Natural killer cell (primary cell): ENCODE data around the gene TMEM132D. TPM values are rescaled to one million over a fixed set of nuclear protein-coding genes. Genes with fewer than 3 reads are reported as not detected.

Experiments used
- ATAC-seq, 3 donors: fragments of 150-1000 bp in 2 of 3; fragments of 200-7000 bp in 1 of 3; cut with Tn5 transposase; 1 replicate in 1 of 3; 2 replicates in 2 of 3; pipeline ENCODE4 v1.10.0; 2021; ENCODE audit warnings: mild to moderate bottlenecking in 2 of 3, moderate library complexity in 2 of 3
- DNase-seq, 2 donors: peaks; one replicate each; pipeline versions ENCODE4 v3.0.0 to v3.0.0-alpha.2; 2013 to 2021; ENCODE audit warnings: mixed read lengths in 1 of 2
- H3K27ac ChIP-seq: one replicate; pipeline ENCODE4 v1.5.1; 2013; ENCODE audit warnings: mild to moderate bottlenecking, low read length
- H3K27me3 ChIP-seq: one replicate; pipeline ENCODE4 v1.6.1; 2013; ENCODE audit warnings: low read length; ENCODE audit not compliant: control insufficient read depth, insufficient read depth
- H3K36me3 ChIP-seq: one replicate; pipeline ENCODE4 v1.6.1; 2013; ENCODE audit warnings: low read length; ENCODE audit not compliant: control insufficient read depth, insufficient read depth
- H3K4me1 ChIP-seq: one replicate; pipeline ENCODE4 v1.6.1; 2013; ENCODE audit warnings: low read length; ENCODE audit not compliant: control insufficient read depth, insufficient read depth
- H3K4me3 ChIP-seq: one replicate; pipeline ENCODE4 v1.5.1; 2013; ENCODE audit warnings: low read length
- H3K9me3 ChIP-seq: one replicate; pipeline ENCODE4 v1.6.1; 2013; ENCODE audit warnings: low read length; ENCODE audit not compliant: control insufficient read depth, insufficient read depth
- H3K27ac Mint-ChIP-seq, 2 donors: one replicate each; pipeline ENCODE4 v1.8.0; 2022; ENCODE audit warnings: mild to moderate bottlenecking in 2 of 2, mixed read lengths in 2 of 2, moderate library complexity in 1 of 2
- H3K27me3 Mint-ChIP-seq, 2 donors: one replicate each; pipeline ENCODE4 v1.8.0; 2022; ENCODE audit warnings: low read depth in 2 of 2, mixed read lengths in 2 of 2
- H3K36me3 Mint-ChIP-seq: one replicate; pipeline ENCODE4 v1.8.0; 2022; ENCODE audit warnings: mixed read lengths
- H3K4me1 Mint-ChIP-seq, 2 donors: one replicate each; pipeline ENCODE4 v1.8.0; 2022; ENCODE audit warnings: mixed read lengths in 2 of 2
- H3K4me3 Mint-ChIP-seq: one replicate; pipeline ENCODE4 v1.8.0; 2022; ENCODE audit warnings: mild to moderate bottlenecking, moderate library complexity, mixed read lengths
- H3K9me3 Mint-ChIP-seq, 2 donors: one replicate each; pipeline ENCODE4 v1.8.0; 2022; ENCODE audit warnings: mixed read lengths in 2 of 2
- WGBS: methylation state at CpG from one replicate; pipeline ENCODE4 v1.1.7; 2013; ENCODE audit warnings: missing lambda C conversion rate; ENCODE audit not compliant: insufficient coverage; 5-methylcytosine and 5-hydroxymethylcytosine counted together
- intact Hi-C: fragments of 100-400 bp; cut with micrococcal nuclease; formaldehyde crosslinking; loops from one replicate; pipeline ENCODE4 v1.14.2; 2022
- total RNA-seq, 4 donors: library from RNA; stranded (reverse); fragments of 120-200 nt in 1 of 4; gene quantifications; one replicate each; pipeline versions ENCODE4 v1.2.3 to v1.2.4, GENCODE V29; 2013 to 2022
- TF ChIP-seq, protein P1 (sequence below): fragments of 200-600 bp; IDR thresholded peaks from one replicate; pipeline ENCODE4 v1.8.0; 2022; ENCODE audit warnings: antibody characterized with exemption

TMEM132D gene
- total RNA-seq, 3 donors from 2014 or later (not counting 1 experiment from before 2014, with no cell fraction given), result not detected

DNA sequence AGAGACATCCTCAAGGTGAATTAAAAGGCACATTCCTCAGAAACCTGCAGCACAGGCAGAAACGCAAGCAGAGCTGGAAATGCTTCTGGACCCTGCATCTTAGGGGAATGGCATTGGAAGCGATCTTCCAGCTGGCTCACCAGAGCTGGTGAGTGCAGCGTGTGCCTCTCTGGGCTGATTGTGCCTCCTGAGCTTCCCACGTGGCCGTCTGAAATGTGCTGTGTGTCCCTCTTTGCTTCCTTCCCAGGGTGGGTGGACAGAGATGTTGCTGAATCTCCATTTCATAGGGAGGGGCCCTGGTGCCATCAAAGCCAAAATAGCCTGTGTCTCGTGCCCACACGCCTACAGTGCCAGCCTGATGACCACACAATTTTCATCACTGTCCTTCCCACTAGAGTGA, 34.3 kb upstream of the TMEM132D start:
- H3K27ac Mint-ChIP-seq, result no peak overlapping the region
- no peaks in the 10 kb centered on the region for H3K4me1 Mint-ChIP-seq
- ATAC-seq (no peak), DNase-seq (no peak)
- Histone ChIP-seq H3K9me3 (peaks cover 3% of the 10 kb centered on the region), H3K4me1 (no peaks in the 10 kb centered on the region), H3K4me3 (no peak overlapping the region), H3K36me3 (no peaks in the 10 kb centered on the region), H3K27me3 (no peaks in the 10 kb centered on the region), H3K27ac (no peak overlapping the region)
- H3K27me3 Mint-ChIP-seq, result no peaks in the 10 kb centered on the region
- TF ChIP-seq, protein P1, sequence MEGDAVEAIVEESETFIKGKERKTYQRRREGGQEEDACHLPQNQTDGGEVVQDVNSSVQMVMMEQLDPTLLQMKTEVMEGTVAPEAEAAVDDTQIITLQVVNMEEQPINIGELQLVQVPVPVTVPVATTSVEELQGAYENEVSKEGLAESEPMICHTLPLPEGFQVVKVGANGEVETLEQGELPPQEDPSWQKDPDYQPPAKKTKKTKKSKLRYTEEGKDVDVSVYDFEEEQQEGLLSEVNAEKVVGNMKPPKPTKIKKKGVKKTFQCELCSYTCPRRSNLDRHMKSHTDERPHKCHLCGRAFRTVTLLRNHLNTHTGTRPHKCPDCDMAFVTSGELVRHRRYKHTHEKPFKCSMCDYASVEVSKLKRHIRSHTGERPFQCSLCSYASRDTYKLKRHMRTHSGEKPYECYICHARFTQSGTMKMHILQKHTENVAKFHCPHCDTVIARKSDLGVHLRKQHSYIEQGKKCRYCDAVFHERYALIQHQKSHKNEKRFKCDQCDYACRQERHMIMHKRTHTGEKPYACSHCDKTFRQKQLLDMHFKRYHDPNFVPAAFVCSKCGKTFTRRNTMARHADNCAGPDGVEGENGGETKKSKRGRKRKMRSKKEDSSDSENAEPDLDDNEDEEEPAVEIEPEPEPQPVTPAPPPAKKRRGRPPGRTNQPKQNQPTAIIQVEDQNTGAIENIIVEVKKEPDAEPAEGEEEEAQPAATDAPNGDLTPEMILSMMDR, result no peak
- H3K36me3 Mint-ChIP-seq, result no peaks in the 10 kb centered on the region
- WGBS, result 37% methylated on average over 7 of the region's 7 CpGs
- H3K4me3 Mint-ChIP-seq, result no peak overlapping the region
- H3K9me3 Mint-ChIP-seq, result peaks cover 0 to 2% of the 10 kb centered on the region in 2 donors
- intact Hi-C loops, result no loop called here

DNA sequence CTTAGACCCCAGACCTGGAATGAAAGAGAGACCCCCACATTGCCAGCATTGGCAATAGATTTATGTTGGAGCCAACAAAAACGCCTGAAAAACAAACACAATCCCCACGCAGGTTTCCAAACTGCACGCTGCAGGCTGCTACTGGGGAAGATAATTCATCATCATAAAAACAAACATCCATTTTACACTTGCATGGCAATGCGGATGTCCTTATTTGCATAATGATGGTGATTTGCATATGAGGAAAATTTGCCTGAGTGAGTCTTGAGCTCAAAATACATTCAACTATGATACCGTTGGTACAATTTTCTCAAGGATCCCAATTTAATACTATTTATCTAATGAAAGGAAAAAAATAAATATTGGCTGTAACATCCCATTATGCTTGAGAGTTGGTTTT, 33.6 kb upstream of the TMEM132D start:
- no peaks in the 10 kb centered on the region for H3K4me1 ChIP-seq
- Mint-ChIP-seq H3K9me3 (peaks cover 0 to 2% of the 10 kb centered on the region in 2 donors), H3K4me3 (no peak overlapping the region), H3K27ac (no peak overlapping the region), H3K4me1 (no peaks in the 10 kb centered on the region), H3K36me3 (no peaks in the 10 kb centered on the region), H3K27me3 (no peaks in the 10 kb centered on the region)
- H3K9me3 ChIP-seq, result peaks cover 3% of the 10 kb centered on the region
- H3K27ac ChIP-seq, result no peak overlapping the region
- H3K27me3 ChIP-seq, result no peaks in the 10 kb centered on the region
- H3K4me3 ChIP-seq, result no peak overlapping the region
- TF ChIP-seq, protein P1, result no peak
- WGBS, result 13% methylated on average over 2 of the region's 5 CpGs
- intact Hi-C loops, result no loop called here
- ATAC-seq, result no peak
- DNase-seq, result no peak
- H3K36me3 ChIP-seq, result no peaks in the 10 kb centered on the region

DNA sequence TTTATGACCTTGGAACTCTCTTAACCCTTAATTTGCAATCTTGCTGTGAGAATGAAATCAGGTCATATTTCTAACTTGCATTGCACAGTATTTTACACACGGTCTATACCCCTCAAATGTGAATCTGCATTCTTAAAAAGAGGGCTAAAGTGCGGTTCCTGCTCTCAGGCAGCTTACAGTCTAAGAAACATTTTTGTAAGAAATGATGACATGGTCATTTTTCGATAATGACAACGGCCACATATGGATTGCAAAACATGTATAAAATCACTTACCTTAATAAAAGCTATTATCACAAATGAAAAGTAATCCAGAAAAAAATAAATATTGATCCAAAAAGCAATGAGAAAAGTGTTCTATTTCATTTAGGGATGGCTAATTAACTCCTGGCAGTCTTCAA, 24.8 kb upstream of the TMEM132D start:
- no peaks in the 10 kb centered on the region for H3K36me3 ChIP-seq
- no peak overlapping the region for H3K4me3 ChIP-seq
- Mint-ChIP-seq H3K4me1 (no peaks in the 10 kb centered on the region), H3K36me3 (no peaks in the 10 kb centered on the region), H3K27me3 (peaks cover 6 to 9% of the 10 kb centered on the region in 2 donors), H3K27ac (no peak overlapping the region), H3K9me3 (peaks cover 0 to 6% of the 10 kb centered on the region in 2 donors), H3K4me3 (no peak overlapping the region)
- TF ChIP-seq, protein P1, result no peak
- no peaks in the 10 kb centered on the region for H3K27me3 ChIP-seq
- H3K9me3 ChIP-seq, result peaks cover 3% of the 10 kb centered on the region
- H3K27ac ChIP-seq, result no peak overlapping the region
- intact Hi-C loops, result no loop called here
- DNase-seq (no peak), ATAC-seq (no peak)
- 84% methylated on average over 4 of the region's 4 CpGs for WGBS
- H3K4me1 ChIP-seq, result no peaks in the 10 kb centered on the region

- Mint-ChIP-seq H3K36me3 (no peaks in the 10 kb centered on the region), H3K4me3 (no peak overlapping the region)
- WGBS, result 89% methylated on average over 10 of the region's 10 CpGs
Measured at GRCh38 chr12:129927316-129927900, 23.6 kb upstream of the TMEM132D start.

More at GRCh38 chr12:129927316-129927900, 23.6 kb upstream of the TMEM132D start:
- no peaks in the 10 kb centered on the region for H3K4me1 Mint-ChIP-seq
- H3K27me3 ChIP-seq, result no peaks in the 10 kb centered on the region
- H3K27ac ChIP-seq, result no peak overlapping the region
- TF ChIP-seq, protein P1, result no peak
- no peaks in the 10 kb centered on the region for H3K36me3 ChIP-seq
- H3K4me3 ChIP-seq, result no peak overlapping the region
- ATAC-seq (no peak), DNase-seq (no peak)
- peaks cover 6 to 9% of the 10 kb centered on the region in 2 donors for H3K27me3 Mint-ChIP-seq
- intact Hi-C loops, result no loop called here
- H3K9me3 ChIP-seq, result peaks cover 3% of the 10 kb centered on the region
- peaks cover 0 to 6% of the 10 kb centered on the region in 2 donors for H3K9me3 Mint-ChIP-seq
- no peaks in the 10 kb centered on the region for H3K4me1 ChIP-seq
- H3K27ac Mint-ChIP-seq, result no peak overlapping the region
